MM.1S (cell line): ENCODE measurements around the gene NOBOX.

Experiments
- EZH2 ChIP-seq: fragments of 300-600 bp; sonication (generic); optimal IDR thresholded peaks from 2 replicates; pipeline ENCODE3; 2017; ENCODE audit warnings: low read depth, mild to moderate bottlenecking, antibody characterized with exemption, low read length, mixed read lengths
- TF ChIP-seq, protein P1 (sequence below): fragments of 300-600 bp; sonication (generic); IDR thresholded peaks from 2 replicates; pipeline ENCODE4 v1.5.1; 2016; ENCODE audit warnings: antibody characterized with exemption, low read length, mixed read lengths

DNA sequence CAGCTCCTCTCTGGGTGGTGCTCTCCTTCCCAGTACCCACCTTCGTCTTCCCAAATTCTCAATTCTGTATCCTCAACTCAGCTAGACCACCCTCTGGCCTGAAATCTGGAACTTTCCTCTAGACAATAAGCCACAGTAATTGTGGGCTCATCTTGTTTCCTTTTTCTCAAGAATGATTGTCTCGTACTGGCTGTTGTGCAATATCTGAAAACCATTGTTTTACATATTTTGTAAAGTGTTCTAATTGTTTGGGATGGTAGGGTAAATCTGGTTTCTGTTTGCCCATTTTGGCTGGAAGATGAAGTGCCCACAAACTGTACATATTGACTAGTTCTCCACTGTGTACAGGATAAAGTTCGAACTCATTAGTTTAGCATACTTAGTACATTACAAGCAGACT lies 11.3 kb upstream of the NOBOX start:
- TF ChIP-seq, protein P1, sequence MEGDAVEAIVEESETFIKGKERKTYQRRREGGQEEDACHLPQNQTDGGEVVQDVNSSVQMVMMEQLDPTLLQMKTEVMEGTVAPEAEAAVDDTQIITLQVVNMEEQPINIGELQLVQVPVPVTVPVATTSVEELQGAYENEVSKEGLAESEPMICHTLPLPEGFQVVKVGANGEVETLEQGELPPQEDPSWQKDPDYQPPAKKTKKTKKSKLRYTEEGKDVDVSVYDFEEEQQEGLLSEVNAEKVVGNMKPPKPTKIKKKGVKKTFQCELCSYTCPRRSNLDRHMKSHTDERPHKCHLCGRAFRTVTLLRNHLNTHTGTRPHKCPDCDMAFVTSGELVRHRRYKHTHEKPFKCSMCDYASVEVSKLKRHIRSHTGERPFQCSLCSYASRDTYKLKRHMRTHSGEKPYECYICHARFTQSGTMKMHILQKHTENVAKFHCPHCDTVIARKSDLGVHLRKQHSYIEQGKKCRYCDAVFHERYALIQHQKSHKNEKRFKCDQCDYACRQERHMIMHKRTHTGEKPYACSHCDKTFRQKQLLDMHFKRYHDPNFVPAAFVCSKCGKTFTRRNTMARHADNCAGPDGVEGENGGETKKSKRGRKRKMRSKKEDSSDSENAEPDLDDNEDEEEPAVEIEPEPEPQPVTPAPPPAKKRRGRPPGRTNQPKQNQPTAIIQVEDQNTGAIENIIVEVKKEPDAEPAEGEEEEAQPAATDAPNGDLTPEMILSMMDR: no peak
- no peak for TF ChIP-seq EZH2
